GM21360 (cell line): ENCODE measurements around the gene IRAK2.
"Not testable (repeated sequence)": the region's sequence is repeated elsewhere in the genome, so short reads cannot be mapped to it uniquely, and the experiment has no call there.

ENCODE experiments used
- ATAC-seq: cut with Tn5 transposase; IDR thresholded peaks from one replicate; pipeline ENCODE4 v1.9.1; 2021; ENCODE audit warnings: mild to moderate bottlenecking, moderate library complexity; ENCODE audit not compliant: unreplicated experiment

IRAK2 gene

DNA sequence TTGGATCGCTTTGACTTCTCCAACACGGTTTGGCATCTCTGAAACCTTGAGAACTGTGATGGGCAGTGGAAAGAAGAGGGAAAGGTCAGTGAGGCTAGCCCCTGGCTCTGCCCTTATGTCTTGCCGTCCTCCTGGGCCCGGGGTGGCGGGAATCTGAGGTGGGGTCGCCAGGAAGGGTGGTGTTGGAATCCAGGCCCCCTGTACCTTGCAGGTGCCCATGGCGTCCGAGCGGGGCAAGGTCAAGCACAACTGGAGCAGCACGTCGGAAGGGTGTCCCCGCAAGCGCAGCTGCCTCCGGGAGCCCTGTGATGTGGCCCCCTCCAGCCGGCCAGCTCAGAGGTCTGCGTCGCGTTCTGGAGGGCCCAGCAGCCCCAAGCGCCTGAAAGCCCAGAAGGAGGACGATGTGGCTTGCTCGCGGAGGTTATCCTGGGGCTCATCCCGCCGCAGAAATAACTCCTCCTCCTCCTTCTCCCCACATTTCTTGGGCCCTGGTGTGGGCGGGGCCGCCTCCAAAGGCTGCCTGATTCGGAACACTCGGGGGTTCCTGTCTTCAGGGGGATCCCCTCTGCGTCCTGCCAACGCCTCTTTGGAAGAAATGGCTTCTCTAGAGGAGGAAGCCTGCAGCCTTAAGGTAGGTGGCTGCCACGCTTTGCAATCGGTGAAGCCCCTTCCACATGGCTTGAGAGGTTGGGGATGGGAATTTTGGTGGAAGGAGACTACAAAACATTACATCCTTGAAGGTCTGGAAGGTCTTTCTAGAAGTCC lies 84.4 kb downstream of the IRAK2 start:
- ATAC-seq, result no peak

DNA sequence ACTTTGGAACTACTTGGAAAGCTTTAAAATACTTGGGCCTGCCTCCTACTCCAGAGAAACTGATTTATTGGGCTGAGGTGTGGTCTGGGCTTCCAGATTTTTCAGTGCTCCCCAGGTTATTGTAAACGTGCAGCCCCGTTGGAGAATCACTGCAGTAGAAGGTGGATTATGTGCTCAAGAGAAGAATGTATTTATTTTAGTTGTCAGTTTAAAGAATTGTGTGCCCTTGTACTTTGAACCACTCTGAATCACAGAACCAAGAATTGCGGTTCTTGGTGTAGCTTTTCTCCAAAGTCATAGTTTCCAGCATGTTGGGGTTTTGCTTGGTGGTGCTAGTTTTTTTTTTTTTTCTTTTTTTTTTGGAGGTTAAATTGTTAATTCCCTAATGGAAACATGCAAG lies 85.1 kb downstream of the IRAK2 start:
- ATAC-seq, result no peak

DNA sequence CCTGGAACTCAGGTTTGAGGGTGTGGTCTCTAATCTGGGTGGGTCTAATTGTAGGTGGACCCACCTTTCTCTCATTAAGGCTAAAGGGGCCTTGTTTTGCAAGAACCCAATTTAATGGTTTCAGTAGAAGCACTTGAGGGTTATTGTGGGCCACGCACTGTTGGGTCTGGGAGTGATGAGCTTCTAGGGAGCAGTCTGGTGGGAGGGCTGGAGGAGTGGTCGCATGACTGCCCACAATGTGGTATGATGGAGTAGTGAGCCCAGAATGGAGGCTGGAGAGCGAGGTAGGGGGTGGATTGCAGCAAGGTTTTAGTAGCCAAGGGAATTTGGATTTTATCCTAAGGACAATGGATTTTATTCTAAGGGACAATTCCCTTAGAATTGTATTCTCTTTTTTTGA lies 86.3 kb downstream of the IRAK2 start:
- ATAC-seq, result no peak

DNA sequence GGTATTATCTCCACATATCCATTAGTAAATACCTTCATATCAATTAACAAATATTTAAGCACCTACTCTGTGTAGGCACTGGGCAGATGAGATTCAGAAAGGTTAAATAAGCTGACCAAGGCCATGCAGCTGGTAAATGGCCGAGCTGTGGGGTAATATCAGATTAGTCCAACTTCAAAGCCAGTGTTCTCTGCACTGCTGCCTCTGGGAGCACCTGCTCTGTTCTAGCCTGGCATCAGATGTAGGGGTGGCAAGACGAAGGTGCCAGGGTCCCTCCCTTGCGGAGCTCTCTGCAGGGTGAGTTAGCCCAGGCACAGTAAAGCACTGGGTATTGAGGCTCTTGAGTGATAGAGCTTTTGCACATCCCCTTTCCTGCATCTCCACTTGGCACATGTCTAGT lies 89.0 kb downstream of the IRAK2 start:
- ATAC-seq, result no peak

DNA sequence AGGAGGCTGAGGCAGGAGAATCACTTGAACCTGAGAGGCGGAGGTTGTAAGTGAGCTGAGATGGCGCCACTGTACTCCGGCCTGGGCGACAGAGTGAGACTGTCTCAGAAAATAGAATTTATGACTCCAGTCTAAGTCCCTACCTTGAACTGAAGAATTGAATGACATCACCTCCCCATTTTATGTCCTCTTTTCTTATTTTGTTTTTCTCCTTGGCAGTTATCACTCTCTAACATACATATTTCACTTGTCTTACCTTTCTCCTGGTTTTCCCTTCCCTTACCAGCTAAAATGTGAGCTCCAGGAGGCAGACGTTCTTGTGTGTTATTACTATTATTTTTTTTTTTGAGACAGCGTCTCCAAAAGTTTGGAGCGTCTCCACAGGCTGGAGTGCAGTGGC lies 91.1 kb downstream of the IRAK2 start:
- ATAC-seq, result no peak

DNA sequence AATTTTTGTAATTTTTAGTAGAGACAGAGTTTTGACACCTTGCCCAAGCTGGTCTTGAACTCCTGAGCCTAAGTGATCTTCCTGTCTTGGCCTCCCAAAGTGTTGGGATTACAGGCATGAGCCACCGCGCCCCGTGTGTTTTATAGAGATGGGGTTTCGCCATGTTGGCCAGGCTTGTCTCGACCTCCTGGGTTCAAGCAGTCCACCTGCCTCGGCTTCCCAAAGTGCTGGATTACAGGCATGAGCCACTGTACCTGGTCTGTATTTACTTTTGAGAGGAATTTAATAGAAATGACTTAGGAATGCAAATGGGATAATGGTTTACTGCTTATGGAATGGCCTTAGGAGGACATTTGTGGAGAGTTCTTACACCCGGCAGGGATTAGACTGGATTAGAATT lies 94.3 kb downstream of the IRAK2 start:
- ATAC-seq, result no peak

DNA sequence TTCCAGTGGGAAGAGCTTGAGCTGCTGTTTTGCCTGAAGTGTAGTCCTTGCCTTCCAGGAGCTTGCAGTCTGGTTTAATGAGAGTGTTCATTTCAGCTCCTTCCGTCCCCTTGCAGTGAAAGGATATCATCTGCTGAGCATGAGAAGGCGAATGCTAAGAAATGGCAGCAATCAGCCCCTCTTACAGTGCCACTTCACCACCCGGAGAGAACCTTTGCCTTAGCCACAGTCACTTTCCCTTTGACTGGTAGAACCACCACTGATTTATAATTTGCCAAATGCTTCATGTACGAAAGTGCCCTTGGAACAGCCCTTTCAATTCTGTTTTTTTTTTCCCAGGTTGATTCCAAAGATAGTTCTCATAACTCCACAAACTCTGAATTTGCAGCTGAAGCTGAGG lies 95.1 kb downstream of the IRAK2 start:
- ATAC-seq, result no peak

DNA sequence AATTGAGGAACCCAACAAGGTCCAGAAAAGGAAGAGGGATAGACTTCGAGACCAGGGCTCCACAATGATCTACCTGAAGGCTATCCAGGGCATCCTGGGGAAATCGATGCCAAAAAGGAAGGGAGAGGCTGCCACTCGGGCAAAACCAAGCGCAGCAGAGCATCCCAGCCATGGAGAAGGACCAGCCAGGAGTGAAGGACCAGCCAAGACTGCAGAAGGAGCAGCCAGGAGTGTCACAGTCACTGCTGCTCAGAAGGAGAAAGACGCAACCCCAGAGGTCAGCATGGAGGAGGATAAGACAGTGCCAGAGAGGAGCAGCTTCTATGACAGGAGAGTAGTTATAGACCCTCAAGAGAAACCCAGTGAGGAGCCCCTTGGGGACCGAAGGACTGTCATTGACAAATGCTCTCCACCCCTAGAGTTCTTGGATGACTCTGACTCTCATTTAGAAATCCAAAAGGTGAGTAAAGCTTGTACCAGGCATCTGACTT lies 95.5 kb downstream of the IRAK2 start:
- no peak for ATAC-seq

DNA sequence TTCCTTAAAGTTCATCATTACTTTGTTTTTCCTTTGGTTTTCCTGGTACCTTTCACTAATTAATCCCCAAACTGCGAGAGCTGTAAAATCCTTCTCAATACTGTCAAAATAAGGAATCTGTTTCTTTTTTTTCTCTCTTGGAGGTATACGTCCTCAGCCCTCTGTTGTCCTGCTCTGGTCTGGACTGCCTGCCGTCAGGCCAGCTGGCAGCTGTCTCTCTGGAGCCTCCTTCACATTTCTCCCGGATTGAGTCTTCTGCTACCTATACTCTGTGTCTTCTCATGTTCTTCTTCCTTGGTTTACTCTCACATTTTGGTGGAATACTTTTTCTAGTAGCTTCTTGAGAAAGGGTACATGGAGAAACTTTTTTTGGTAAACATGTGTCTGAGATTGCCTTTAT lies 97.3 kb downstream of the IRAK2 start:
- ATAC-seq, result no peak

DNA sequence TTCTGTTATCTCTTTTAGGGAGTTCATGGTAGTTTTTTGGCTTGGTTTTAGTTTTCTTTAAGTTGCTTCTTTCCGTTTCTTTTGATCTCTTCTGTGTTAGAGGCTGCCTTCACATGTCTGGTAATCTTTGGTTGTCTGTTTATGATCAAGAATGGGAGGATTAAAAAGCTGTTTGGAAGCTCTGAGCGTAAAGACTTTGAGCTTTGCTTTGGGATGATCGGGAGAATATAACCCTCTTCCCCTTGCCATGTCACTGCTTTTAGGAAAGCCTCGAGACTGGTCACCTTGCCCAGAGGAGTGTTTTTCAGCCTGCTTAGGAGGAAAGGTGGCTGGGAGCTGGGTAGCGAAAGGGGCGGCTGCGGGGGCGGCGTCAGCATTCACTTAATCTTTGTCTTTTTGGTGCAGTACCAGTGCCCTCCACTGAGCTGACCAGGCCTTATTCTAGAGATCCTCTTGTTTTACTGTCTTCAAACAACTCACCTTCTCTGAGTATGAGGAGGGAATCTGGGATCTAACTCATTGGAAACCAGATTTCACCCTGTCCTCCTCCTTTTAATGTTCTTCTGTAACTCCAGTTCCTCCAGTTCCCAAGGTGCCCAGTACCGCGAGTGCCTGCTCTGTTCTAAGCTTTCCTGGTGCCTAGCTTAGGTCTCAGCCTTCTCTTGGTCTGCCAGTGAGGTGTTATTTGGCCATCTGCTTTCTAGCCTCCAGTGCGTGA lies 99.1 kb downstream of the IRAK2 start:
- ATAC-seq, result no peak

DNA sequence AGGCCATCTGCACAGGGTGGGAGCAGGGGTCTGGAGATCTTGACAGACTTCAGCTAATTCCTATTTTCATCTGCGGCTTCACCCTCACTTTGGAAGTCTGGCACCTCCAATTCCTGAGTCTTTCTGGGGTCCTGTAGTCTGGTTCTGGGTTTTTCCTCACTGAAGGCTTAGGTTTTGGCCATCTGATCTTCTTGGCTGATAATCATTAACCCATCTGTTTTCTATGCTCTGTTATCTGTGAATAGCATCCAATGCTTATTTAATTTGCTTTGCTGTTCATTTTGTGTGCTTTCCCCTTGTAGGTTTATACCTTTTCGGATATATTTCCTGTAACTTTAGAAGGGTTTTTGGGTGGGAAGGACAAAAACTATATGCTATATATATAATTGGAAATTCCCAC lies 101.1 kb downstream of the IRAK2 start:
- ATAC-seq, result no peak

DNA sequence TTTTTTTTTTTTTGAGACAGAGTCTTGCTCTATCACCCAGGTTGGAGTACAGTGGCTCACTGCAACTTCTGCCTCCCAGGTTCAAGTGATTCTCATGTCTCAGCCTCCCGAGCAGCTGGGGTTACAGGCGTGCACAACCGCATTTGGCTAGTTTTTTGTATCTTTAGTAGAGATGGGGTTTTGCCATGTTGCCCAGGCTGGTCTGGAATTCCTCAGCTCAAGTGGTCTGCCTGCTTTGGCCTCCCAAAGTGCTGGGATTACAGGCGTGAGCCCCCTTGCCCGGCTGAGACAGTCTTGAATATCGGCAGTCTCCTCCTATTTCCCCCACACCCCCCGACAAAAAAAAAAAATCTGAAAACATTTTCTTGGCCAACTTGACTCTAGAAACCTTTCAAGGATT lies 102.2 kb downstream of the IRAK2 start:
- ATAC-seq, result not testable (repeated sequence)

DNA sequence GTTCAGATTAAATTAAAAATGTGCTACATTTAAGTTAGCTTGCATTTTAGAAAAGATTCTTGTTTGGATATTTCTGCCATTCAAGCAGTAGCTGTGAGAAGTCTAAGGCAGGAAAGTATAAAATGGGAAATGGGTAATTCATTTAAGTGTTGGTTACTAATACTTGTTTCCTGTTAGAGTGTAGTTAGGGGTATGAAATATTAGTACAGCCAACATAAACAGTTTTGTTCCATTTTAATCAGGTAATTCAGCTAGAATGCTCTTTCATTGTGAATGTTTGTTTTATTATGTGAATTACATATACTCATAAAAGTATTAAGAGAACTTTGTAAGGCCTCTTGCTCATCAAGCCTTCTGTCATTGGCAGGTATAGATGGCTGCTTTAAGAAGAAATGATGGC lies 103.4 kb downstream of the IRAK2 start:
- ATAC-seq, result no peak

DNA sequence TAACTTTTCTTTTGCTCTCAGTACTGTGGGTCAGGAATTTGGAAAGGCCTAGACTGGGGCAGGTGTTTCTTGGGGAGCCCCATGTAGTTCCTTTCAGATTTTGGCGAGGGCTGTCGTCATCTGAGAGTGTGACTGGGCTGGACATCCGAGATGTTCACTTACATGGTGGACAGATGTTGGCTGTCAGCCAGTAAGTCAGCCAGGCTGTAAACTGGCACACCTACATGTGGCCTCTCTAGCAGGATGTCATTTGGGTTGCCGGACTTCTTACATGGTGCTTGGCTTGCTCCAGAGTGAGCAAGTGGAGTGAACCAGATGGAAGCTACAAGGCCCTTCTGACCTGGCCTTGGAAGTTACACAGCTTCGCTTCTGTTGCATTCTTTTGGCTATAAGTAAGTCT lies 104.2 kb downstream of the IRAK2 start:
- ATAC-seq, result no peak

DNA sequence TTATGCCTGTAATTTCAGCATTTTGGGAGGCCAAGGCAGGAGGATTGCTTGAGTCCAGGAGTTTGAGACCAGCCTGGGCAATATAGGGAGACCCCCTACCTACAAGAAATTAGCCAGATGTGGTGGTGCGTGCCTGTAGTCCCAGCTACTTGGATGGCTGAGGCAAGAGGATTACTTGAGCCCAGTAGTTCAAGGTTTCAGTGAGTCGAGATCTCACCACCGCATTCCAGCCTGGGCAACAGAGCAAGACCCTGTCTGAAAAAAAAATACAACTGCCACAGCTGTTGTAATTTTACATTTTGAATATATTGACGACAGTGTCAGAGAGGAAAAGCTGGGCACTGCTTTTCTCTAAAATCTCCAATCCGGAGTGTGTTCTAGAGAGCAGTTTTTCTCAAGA lies 104.7 kb downstream of the IRAK2 start:
- no peak for ATAC-seq

DNA sequence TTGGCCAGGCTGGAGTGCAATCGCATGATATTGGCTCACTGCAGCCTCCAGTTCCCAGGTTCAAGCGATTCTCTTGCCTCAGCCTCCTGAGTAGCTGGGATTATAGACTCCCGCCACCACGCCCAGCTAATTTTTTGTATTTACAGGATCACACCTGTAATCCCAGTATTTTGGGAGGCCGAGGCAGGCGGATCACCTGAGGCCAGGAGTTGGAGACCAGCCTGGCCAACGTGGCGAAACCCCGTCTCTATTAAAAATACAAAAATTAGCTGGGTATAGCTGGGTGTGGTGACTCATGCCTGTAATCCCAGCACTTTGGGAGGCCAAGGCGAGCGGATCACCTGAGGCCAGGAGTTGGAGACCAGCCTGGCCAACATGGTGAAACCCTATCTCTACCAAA lies 107.8 kb downstream of the IRAK2 start:
- ATAC-seq, result not testable (repeated sequence)

DNA sequence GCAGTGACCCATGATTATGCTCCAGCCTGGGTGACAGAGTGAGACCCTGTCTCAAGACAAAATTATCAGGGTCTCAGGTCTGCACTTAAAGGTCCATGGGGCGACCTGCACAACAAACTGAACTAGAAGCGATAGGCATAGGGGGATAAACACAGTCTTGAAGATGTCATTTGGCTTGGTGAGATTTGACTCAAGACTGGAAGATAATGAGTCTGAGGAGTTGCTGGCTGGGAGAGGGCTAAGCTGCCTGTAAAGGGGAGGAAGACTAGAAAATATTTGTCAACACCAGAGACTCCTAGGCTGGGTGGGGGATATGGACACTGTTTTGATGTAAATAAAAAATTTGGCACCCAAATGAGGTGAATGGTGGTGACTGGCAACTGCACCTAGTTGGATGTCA lies 108.3 kb downstream of the IRAK2 start:
- no peak for ATAC-seq

DNA sequence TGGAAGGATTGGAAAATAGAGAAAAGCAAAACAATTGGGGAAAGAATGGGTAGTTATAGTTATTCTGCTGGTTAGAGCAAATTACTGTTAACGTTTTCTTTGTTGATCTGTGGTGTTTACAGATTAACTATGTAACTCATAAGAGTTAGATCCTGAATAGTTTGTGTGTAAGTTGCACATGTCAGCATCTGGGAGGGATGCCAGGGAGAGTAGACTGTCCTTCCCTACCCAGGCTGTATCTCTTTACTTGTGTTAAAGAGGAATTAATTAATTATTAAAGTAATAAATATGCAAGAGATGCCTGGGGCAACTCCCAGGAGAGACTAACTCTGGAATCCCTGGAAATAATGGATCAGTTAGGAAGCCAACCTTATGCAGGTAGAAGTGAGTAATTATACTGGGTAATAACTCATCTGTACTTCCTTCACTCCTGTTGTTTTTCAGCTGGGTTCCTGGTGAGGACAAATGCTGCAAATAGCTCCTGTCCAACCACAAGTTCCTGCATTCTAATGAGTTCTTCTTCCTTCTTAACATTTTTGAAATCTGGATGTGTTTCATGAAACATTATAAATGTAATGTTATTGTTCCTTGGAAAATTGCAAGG lies 109.1 kb downstream of the IRAK2 start:
- ATAC-seq, result no peak

DNA sequence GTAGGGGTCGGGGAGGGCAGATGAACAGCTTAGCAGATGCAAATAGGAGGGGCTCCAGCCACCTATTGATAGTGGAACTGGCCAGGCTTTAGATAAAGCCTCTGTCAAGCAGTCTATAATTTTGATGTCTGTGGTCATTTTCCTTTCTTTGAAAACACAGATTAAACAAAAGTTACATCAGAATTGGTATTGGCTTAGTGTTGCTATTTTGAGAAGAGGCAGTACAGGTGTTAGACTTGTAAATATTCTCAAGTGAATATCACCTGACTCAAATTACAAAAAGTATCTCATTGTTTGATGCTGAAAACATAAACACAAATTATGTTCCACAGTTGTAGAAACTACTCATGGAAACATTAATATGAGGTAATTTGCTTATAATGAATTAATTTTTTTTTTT lies 109.9 kb downstream of the IRAK2 start:
- ATAC-seq, result no peak

DNA sequence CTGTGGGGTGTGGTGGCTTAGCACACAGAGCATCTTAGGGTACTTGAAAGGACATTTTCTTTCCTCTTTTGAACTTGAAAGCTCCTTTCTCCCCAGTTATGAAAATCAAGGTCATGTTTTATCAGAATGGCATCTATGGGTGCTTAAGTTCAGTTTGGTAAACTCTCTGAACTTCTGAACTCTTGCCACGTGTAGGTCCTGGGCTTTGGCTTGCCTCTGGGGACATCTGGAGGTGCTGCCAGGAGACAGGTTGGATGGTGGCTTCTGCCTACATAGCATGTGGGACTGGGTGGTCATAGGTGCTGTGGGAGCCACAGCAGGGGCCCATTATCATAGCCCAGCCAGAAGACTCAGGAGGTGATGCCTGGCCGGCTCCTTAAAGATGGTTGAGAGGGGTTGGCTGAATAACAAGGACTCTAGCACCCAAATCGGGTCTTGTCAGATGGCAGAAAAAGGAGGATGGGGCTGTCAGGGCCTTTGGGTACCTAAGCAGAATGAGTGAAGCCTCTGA lies 112.5 kb downstream of the IRAK2 start:
- ATAC-seq, result no peak

DNA sequence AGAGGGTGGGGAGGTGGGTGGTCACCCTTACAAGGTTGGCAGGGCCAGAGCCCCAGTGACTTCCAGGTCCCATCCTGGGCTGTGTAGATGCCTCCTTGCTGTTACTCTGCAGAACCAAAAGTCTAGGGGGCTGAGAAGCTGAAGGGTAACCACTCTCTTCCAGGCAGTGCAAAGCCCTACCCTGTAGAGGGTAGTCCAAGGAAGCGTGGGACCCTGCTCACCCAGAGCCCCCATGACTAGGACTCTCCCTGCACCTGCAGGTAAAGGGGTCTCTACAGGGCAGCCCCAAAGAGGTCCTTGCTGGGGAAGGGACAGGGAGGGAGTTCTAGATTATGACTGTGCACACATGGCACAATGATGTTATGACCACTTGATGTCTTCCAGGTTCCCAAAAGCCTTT lies 113.8 kb downstream of the IRAK2 start:
- no peak for ATAC-seq
